H4 (cell line): ENCODE data around the gene SMTNL2. TPM values are rescaled to one million over a fixed set of nuclear protein-coding genes. Genes with fewer than 3 reads are reported as not detected.
"Not testable (repeated sequence)": the region's sequence is repeated elsewhere in the genome, so short reads cannot be mapped to it uniquely, and the experiment has no call there.

Experiments
- DNase-seq: peaks from one replicate; pipeline ENCODE4 v3.0.0-alpha.2; 2015; ENCODE audit warnings: low spot score
- total RNA-seq: library from RNA; depleted of rRNA; stranded (reverse); fragments of >200 nt; shearing (Covaris generic); gene quantifications from 2 replicates; pipeline ENCODE4 v1.2.3, GENCODE V29; 2014

The SMTNL2 gene
- total RNA-seq, 1 experiment from 2014 or later = 0.08 TPM

GRCh38 chr17:4585638-4585994 is 1.3 kb downstream of the SMTNL2 start:
- DNase-seq = no peak

- DNase-seq = no peak
These were observed 1.7 kb downstream of the SMTNL2 start for GRCh38 chr17:4586043-4586442.

GRCh38 chr17:4587195-4587594 is 2.9 kb downstream of the SMTNL2 start:
- no peak for DNase-seq

GRCh38 chr17:4587803-4588202 is 3.5 kb downstream of the SMTNL2 start:
- no peak for DNase-seq

- DNase-seq = no peak
These were observed 4.1 kb downstream of the SMTNL2 start for GRCh38 chr17:4588391-4588790.

GRCh38 chr17:4588898-4589625 is 4.7 kb downstream of the SMTNL2 start:
- no peak for DNase-seq

- not testable (repeated sequence) for DNase-seq
These were observed 5.7 kb downstream of the SMTNL2 start for GRCh38 chr17:4590042-4590441.

GRCh38 chr17:4590981-4591453 is 6.7 kb downstream of the SMTNL2 start:
- DNase-seq = no peak

- DNase-seq = peak; percentile 9
These were observed 7.2 kb downstream of the SMTNL2 start for GRCh38 chr17:4591529-4591928.

- DNase-seq = no peak
These were observed 8.1 kb downstream of the SMTNL2 start for GRCh38 chr17:4592240-4593005.

- DNase-seq = no peak
These were observed 8.7 kb downstream of the SMTNL2 start for GRCh38 chr17:4593021-4593421.

- no peak for DNase-seq
These were observed 10.1 kb downstream of the SMTNL2 start for GRCh38 chr17:4594406-4594805.

GRCh38 chr17:4594931-4595684 is 10.8 kb downstream of the SMTNL2 start:
- no peak for DNase-seq

GRCh38 chr17:4595685-4596342 is 11.5 kb downstream of the SMTNL2 start:
- not testable (repeated sequence) for DNase-seq

- DNase-seq = no peak
These were observed 12.5 kb downstream of the SMTNL2 start for GRCh38 chr17:4596636-4597380.

GRCh38 chr17:4597975-4598374 is 13.6 kb downstream of the SMTNL2 start:
- DNase-seq = no peak

- DNase-seq = no peak
These were observed 14.6 kb downstream of the SMTNL2 start for GRCh38 chr17:4598776-4599504.

- DNase-seq = no peak
These were observed 15.4 kb downstream of the SMTNL2 start for GRCh38 chr17:4599505-4600281.

- DNase-seq = no peak
These were observed 16.2 kb downstream of the SMTNL2 start for GRCh38 chr17:4600563-4600962.

- no peak for DNase-seq
These were observed 17.0 kb downstream of the SMTNL2 start for GRCh38 chr17:4601326-4601725.
